Body of pancreas (tissue), 4 donors: ENCODE data around the gene TCOF1.

Experiments used
- CTCF ChIP-seq, 7 experiments: fragments of 450-650 bp in 4 of 7; fragments of 200-600 bp in 3 of 7; sonication (generic) in 3 of 7; IDR thresholded peaks; one replicate each; pipeline ENCODE4 v1.5.1; 2016 to 2019; ENCODE audit warnings: antibody characterized with exemption in 7 of 7
- POLR2A ChIP-seq, 3 donors: fragments of 450-650 bp; IDR thresholded peaks; one replicate each; pipeline ENCODE4 v1.6.1; 2016; ENCODE audit warnings: antibody characterized with exemption in 3 of 3, mild to moderate bottlenecking in 2 of 3

- TF ChIP-seq CTCF (IDR thresholded peaks at IDR 0.05), result no peak
- no peak for TF ChIP-seq POLR2A (IDR thresholded peaks at IDR 0.05)
Measured at GRCh38 chr5:150309101-150309885, 48.2 kb upstream of the TCOF1 start.
